GM12892 (cell line): ENCODE measurements around the gene PREP.

ENCODE experiments used
- DNase-seq: peaks from one replicate; pipeline ENCODE4 v3.0.0; 2011; ENCODE audit not compliant: insufficient read length
- FAIRE-seq: peaks from 2 replicates; lab custom pipeline; 2011; peaks lifted over from hg19 to GRCh38; lab: Jason Lieb, UNC
- POLR2A ChIP-seq: IDR thresholded peaks from 2 replicates; pipeline ENCODE4 v1.6.1; 2011; ENCODE audit warnings: low read depth, low read length, control low read depth
- POLR2AphosphoS5 ChIP-seq: IDR thresholded peaks from 2 replicates; pipeline ENCODE4 v1.6.1; 2011; ENCODE audit warnings: low read depth, low read length, control low read depth
- TAF1 ChIP-seq: IDR thresholded peaks from 2 replicates; pipeline ENCODE4 v1.6.1; 2011; ENCODE audit warnings: low read depth, mild to moderate bottlenecking, control low read depth, low read length, borderline replicate concordance

Gene PREP

GRCh38 chr6:105301072-105301503, 101.8 kb downstream of the PREP start:
- DNase-seq (no peak), FAIRE-seq (no peak)
- no peak for TF ChIP-seq POLR2AphosphoS5
- TF ChIP-seq TAF1 = no peak
- TF ChIP-seq POLR2A = no peak

GRCh38 chr6:105300090-105300489, 102.8 kb downstream of the PREP start:
- DNase-seq = no peak
- TF ChIP-seq POLR2A = no peak
- TF ChIP-seq TAF1 = no peak
- TF ChIP-seq POLR2AphosphoS5 = no peak
- no peak for FAIRE-seq

- FAIRE-seq = no peak
- no peak for DNase-seq
- TF ChIP-seq POLR2A (no peak), TAF1 (no peak), POLR2AphosphoS5 (no peak)
These were observed 108.8 kb downstream of the PREP start for GRCh38 chr6:105294129-105294528.

- FAIRE-seq = peak; percentile 85
- TF ChIP-seq TAF1 (no peak), POLR2A (no peak), POLR2AphosphoS5 (no peak)
- DNase-seq = no peak
These were observed 110.1 kb downstream of the PREP start for GRCh38 chr6:105292689-105293339.

- FAIRE-seq (no peak), DNase-seq (no peak)
- TF ChIP-seq POLR2A (no peak), TAF1 (no peak), POLR2AphosphoS5 (no peak)
These were observed 111.4 kb downstream of the PREP start for GRCh38 chr6:105291525-105291924.

GRCh38 chr6:105282631-105283585, 120.0 kb downstream of the PREP start:
- TF ChIP-seq TAF1 = no peak
- TF ChIP-seq POLR2A = no peak
- TF ChIP-seq POLR2AphosphoS5 = no peak
- FAIRE-seq (no peak), DNase-seq (no peak)

GRCh38 chr6:105280033-105280432, 122.8 kb downstream of the PREP start:
- FAIRE-seq (no peak), DNase-seq (no peak)
- TF ChIP-seq TAF1 = no peak
- no peak for TF ChIP-seq POLR2AphosphoS5
- TF ChIP-seq POLR2A = no peak

- FAIRE-seq = no peak
- no peak for TF ChIP-seq POLR2A
- TF ChIP-seq POLR2AphosphoS5 = no peak
- no peak for TF ChIP-seq TAF1
These were observed 123.4 kb downstream of the PREP start for GRCh38 chr6:105279463-105279862.

GRCh38 chr6:105278813-105279212, 124.1 kb downstream of the PREP start:
- FAIRE-seq = no peak
- DNase-seq = no peak
- TF ChIP-seq TAF1 (no peak), POLR2AphosphoS5 (no peak), POLR2A (no peak)

More at GRCh38 chr6:105279463-105279862, 123.4 kb downstream of the PREP start:
- DNase-seq = no peak

GRCh38 chr6:105278035-105278434, 124.8 kb downstream of the PREP start:
- TF ChIP-seq TAF1 (no peak), POLR2AphosphoS5 (no peak), POLR2A (no peak)
- no peak for DNase-seq
- no peak for FAIRE-seq

GRCh38 chr6:105276374-105276773, 126.5 kb downstream of the PREP start:
- FAIRE-seq (no peak), DNase-seq (no peak)
- TF ChIP-seq POLR2AphosphoS5 (no peak), TAF1 (no peak), POLR2A (no peak)
